ENCODE results near the gene EGLN1.
"Not testable (repeated sequence)": the region's sequence is repeated elsewhere in the genome, so short reads cannot be mapped to it uniquely, and the experiment has no call there.

Gene EGLN1

GRCh38 chr1:231421971-231422797, at the start of gene EGLN1:
TSS of gene EGLN1 (minus strand) at chr1:231422287. CDS start at chr1:231421888, 399 bp downstream.
- DNase-seq (ENCODE audit: low spot score): peak; percentile 79

DNA sequence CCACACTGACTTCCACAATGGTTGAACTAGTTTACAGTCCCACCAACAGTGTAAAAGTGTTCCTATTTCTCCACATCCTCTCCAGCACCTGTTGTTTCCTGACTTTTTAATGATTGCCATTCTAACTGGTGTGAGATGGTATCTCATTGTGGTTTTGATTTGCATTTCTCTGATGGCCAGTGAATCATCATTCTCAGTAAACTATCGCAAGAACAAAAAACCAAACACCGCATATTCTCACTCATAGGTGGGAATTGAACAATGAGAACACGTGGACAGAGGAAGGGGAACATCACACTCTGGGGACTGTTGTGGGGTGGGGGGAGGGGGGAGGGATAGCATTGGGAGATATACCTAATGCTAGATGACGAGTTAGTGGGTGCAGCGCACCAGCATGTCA, 49.4 kb upstream of the EGLN1 start:
- DNase-seq (ENCODE audit: low spot score): not testable (repeated sequence)

- not testable (repeated sequence) for DNase-seq (ENCODE audit: low spot score)
Observed at GRCh38 chr1:231471027-231471426, 48.9 kb upstream of the EGLN1 start.

DNA sequence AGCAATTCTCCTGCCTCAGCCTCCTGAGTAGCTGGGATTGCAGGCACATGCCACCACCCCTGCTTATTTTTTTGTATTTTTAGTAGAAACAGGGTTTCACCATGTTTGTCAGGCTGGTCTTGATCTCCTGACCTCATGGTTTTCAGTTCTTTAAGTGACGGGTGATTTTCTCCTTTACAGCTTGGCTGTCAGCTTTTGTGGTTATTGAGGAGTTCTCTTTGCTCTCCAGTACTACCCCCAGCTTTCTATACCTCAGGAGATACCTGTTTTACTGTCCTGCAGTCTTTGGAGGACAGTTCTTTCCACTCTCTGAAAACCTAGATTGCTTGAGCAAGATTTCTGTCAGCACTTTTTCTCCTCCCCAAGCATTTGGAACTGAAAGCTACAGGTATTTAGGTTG, 45.9 kb upstream of the EGLN1 start:
- no peak for DNase-seq (ENCODE audit: low spot score)

DNA sequence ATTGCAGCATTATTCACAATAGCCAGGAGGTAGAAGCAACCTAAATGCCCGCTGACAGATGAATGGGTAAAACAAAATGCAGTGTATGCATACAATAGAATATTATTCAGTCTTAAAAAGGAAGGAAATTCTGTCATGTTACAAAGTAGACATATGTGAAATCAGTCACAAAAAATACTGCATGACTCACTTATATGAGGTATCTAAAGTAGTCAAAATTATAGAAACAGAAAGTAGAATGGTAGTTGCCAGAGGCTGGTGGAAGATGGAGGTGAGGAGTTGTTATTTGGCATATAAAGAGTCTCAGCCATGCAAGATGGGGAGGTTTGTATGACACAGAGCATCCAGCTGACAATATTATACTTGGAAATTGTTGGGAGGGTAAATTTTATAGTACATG, 43.0 kb upstream of the EGLN1 start:
- DNase-seq (ENCODE audit: low spot score): no peak

GRCh38 chr1:231463541-231463940, 41.5 kb upstream of the EGLN1 start:
- DNase-seq (ENCODE audit: low spot score): no peak

GRCh38 chr1:231460614-231461013, 38.5 kb upstream of the EGLN1 start:
- DNase-seq (ENCODE audit: low spot score): no peak

DNA sequence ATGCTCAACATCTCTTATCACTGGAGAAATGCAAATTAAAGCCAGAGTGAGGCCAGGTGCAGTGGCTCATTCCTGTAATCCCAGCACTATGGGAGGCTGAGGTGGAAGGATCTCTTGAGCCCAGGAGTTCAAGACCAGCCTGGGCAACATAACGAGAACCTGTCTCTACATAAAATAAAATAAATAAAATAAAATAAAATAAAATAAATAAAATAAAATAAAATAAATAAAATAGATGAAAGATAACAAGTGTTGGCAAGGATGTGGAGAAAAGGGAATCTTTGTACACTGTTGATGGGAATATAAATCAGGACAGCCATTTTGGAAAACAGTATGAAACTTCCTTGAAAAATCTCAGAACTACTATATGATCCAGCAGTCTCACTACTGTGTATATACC, 37.4 kb upstream of the EGLN1 start:
- not testable (repeated sequence) for DNase-seq (ENCODE audit: low spot score)

GRCh38 chr1:231457956-231458355, 35.9 kb upstream of the EGLN1 start:
- not testable (repeated sequence) for DNase-seq (ENCODE audit: low spot score)

DNA sequence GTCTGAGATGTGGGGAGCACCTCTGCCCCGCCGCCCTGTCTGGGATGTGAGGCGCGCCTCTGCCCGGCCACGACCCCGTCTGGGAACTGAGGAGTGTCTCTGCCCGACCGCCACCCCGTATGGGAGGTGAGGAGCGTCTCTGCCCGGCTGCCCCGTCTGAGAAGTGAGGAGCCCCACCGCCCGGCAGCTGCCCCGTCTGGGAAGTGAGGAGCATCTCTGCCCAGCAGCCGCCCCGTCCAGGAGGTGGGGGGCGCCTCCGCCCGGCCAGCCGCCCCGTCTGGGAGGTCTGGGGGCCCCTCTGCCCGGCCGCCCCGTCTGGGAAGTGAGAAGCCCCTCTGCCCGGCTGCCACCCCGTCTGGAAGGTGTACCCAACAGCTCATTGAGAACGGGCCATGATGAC, 32.0 kb upstream of the EGLN1 start:
- DNase-seq (ENCODE audit: low spot score): not testable (repeated sequence)

DNA sequence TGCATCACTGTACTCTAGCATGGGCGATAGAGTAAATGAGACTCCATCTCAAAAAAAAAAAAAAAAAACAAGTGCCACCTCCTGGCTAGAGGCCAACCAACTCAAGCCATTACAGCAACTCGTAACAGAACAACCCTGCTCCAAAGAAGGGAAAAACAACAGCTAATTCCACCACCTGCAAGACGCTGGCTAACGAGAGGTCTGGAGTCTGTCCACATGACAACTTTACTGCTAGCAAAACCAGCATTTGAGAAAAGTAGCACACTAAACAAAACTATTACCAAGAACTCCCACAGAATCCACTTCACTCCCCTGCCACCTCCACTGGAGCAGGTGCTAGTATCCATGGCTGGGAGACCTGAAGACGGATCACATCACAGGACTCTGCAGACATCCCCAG, 24.1 kb upstream of the EGLN1 start:
- no peak for DNase-seq (ENCODE audit: low spot score)

DNA sequence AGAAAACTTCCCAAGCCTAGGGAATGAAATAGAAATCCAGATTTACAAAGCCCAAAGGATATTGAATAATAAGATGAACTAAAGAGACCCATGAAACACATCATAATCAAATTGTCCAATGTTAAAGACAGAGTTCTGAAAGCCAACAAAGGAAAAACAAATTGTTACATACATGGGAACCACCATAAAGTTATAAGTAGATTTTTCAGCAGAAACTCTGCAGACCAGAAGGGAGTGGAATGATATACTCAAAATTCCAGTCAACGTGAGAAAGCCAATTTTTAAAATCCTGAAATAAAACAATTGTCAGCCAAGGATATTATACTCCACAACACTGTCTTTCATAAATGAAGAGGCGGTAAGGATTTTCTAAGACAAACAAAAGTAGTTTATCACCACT, 22.0 kb upstream of the EGLN1 start:
- no peak for DNase-seq (ENCODE audit: low spot score)

DNA sequence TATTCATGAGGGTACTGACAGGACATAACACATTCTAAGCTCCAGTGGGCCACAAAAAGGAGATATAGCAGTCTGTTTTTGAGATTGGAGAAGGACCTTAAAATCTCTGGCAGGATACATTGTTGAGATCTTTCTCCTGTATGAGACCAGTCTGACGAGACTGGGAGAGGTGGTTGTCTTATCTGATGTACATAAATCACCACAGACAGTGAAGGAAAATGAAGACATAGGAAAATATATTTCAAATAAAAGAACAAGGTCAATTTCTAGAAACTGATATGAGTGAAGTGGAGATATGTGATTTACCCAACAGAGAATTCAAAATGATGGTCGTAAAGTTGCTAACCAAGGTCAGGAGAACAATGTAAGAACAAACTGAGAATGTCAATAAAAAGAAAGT, 21.3 kb upstream of the EGLN1 start:
- no peak for DNase-seq (ENCODE audit: low spot score)

GRCh38 chr1:231442735-231443134, 20.6 kb upstream of the EGLN1 start:
- DNase-seq (ENCODE audit: low spot score): no peak

DNA sequence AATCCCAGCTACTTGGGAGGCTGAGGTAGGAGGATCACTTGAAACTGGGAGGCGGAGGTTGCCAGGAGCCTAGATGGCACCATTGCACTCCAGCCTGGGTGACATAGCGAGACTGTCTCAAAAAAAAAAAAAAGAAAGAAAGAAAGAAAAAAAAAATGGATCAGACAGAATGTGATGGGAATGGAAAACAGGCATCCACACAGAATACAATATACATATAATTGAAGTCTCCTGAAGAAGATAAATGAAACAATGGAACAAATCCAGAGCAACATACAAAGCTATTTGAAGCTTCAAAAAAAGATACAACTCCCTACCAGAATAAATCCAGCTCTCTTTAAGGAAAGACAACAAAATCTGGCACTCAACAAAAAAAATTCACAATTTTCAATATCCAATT, 10.9 kb upstream of the EGLN1 start:
- DNase-seq (ENCODE audit: low spot score): no peak

DNA sequence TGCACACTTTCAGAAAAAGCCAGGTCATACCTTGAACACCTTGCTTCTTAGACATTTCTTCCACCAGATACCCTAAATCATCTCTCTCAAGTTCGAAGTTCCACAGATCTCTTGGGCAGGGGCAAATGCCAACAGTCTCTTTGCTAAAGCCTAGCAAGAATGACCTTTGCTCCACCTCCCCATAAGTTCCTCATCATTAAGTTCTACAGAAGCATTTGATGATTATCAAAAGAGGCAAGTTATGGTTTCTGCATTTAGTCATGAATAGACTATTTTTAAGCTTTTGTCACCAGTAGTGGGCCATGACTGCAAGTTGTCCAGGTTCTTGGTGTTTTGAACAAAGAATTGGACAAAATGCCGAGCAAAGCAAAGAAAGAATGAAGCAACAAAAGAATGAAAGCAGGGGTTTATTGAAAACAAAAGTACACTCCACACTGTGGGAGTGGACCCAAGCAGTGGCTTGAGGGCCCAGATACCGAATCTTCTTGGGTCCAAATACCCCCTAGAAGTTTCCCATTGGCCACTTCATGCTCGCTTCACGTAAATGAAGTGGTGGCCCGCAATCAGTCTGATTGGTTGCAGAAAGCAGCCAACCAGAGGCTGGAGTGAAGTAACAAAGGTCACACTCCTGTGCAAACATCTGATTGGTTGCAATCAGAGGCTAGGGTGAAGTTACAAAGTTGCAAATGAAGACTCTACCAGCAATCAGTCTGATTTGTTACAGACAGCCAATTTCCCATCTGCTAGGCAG, 9.8 kb upstream of the EGLN1 start:
- DNase-seq (ENCODE audit: low spot score): no peak

- DNase-seq (ENCODE audit: low spot score): not testable (repeated sequence)
Observed at GRCh38 chr1:231430678-231431352, 8.7 kb upstream of the EGLN1 start.

GRCh38 chr1:231428377-231428776, 6.3 kb upstream of the EGLN1 start:
- no peak for DNase-seq (ENCODE audit: low spot score)

DNA sequence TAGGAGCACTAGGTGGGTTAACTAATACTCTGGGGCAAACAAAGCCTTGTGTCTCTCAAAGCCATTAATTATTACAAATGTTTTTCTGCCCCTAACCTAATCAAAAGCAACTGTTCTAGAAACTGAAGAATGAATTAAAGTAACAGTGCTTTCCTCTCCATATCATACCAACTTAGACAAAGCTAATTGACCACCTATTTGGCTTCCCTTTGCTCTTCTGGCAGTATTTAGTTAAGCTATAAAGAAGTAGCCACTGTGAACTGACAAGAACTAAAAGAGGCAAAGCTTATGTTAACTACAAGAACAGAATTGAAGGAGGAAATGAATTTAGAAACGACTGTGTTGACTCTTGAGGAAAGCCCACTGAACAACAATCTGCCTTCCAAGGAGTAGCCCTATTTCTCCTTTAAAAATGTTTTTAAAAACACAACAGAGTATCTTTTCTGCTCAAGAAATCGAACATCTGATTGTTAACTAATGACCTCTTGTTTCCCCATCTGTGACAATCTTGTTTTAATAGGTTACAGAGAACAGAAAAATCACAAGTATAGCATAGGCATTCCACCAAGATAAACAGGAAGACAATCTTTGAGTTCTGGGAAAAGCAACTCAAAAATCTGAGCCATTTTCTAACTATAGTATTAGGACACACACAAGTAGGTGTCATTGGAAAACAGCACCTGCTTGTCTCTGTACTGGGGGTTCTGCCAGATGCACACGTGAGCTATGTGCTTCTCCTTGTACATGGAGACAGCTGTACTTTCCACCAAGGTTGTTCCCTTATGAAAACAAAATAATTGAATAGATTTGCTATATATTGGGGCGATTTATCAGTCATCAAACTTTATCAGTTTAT, 3.1 kb upstream of the EGLN1 start:
- DNase-seq (ENCODE audit: low spot score): no peak

GRCh38 chr1:231423648-231424047, 1.6 kb upstream of the EGLN1 start:
- DNase-seq (ENCODE audit: low spot score): no peak

GRCh38 chr1:231422798-231423309, 767 bp upstream of the EGLN1 start:
- no peak for DNase-seq (ENCODE audit: low spot score)

GRCh38 chr1:231421546-231421970, 529 bp downstream of the EGLN1 start:
- peak; percentile 42 for DNase-seq (ENCODE audit: low spot score)

Measured in globus pallidus (tissue), 1 donor.